SK-N-MC (cell line): Measurements from ENCODE around the gene RHOBTB1.

ENCODE experiments used
- EZH2 ChIP-seq: fragments of 200-600 bp; sonication (generic); IDR thresholded peaks from one replicate; pipeline ENCODE4 v1.6.1; 2017; ENCODE audit warnings: antibody characterized with exemption
- FOXP2 ChIP-seq: optimal IDR thresholded peaks from 2 replicates; pipeline ENCODE3; 2011; ENCODE audit warnings: mild to moderate bottlenecking, moderate library complexity; ENCODE audit not compliant: insufficient read depth; ENCODE audit errors: extremely low read length, control extremely low read depth
- POLR2AphosphoS5 ChIP-seq: IDR thresholded peaks from 2 replicates; pipeline ENCODE4 v1.6.1; 2012; ENCODE audit warnings: mild to moderate bottlenecking, low read depth, low read length, borderline replicate concordance

GRCh38 chr10:60967260-60967659 is 23.3 kb upstream of the RHOBTB1 start:
- TF ChIP-seq EZH2, result no peak
- no peak for TF ChIP-seq POLR2AphosphoS5
- TF ChIP-seq FOXP2, result no peak
